NCI-H526 treated with DMSO at 0.1 percent for 48 hours (cell line): ENCODE results near the gene GIPC2.
"Not testable (repeated sequence)": the region's sequence is repeated elsewhere in the genome, so short reads cannot be mapped to it uniquely, and the experiment has no call there.

ENCODE experiments used
- DNase-seq: peaks from one replicate; lab custom pipeline; 2025; lab: John Stamatoyannopoulos, UW

GIPC2 gene

DNA sequence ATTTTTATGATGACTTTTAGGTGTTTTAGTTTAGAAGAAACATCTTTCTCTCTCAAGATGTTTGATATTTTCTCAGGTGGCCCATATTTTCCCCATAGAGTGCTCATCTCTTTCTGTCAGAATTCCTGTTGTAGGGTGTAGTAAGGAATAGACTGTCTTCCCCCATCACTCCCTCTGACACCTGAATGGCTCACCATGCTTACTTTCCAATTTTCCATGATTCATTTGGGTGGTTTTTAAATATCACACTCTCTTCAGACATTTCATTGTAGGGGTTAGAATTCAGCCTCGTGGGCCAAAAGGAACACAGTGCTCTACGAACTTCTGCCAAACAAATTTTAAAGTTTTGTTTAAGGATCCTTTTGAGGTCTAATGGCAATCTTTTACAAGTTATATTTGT, 24.0 kb downstream of the GIPC2 start:
- DNase-seq: no peak

- no peak for DNase-seq
Observed at GRCh38 chr1:78070210-78070609, 24.4 kb downstream of the GIPC2 start.

DNA sequence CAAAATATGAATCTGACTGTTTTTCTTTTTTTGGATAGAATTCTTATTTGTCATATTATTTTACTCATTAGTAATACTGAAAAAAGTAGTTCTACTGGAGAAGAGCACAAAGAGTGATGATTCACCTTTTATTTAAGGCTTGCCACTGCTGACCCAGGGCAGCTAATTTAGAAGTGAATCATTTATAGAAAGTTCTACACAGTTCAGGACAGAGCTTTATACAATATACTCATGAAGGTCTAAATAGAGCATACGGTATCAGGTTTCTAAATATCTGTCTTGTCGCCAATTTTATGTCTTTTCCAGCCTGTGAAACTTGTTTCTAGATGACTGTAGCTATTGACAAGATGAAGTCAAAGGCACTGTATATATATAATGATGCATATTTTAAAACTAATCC, 25.0 kb downstream of the GIPC2 start:
- no peak for DNase-seq

- DNase-seq: no peak
Observed at GRCh38 chr1:78071696-78072095, 25.9 kb downstream of the GIPC2 start.

DNA sequence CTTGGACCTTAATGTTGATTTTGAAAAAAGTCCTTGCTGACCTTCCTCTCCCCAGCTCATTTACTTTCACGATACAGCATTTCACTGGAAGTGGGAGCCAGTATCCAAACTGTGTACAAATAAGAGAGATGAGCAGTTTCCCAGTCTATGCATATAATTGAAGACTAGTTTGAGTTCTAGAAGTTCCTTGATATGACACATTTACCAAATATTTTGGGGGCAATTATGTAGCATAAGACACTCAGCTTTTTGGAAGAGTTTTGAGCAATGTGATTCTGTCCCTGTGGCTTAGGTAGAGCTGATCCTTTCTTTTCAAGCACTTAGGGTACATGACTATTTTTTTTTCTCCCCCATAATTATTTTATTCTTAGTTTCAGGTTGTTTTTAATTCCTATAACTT, 26.4 kb downstream of the GIPC2 start:
- no peak for DNase-seq

GRCh38 chr1:78073441-78073840, 27.7 kb downstream of the GIPC2 start:
- DNase-seq: no peak

- DNase-seq: no peak
Observed at GRCh38 chr1:78075621-78076020, 29.9 kb downstream of the GIPC2 start.

DNA sequence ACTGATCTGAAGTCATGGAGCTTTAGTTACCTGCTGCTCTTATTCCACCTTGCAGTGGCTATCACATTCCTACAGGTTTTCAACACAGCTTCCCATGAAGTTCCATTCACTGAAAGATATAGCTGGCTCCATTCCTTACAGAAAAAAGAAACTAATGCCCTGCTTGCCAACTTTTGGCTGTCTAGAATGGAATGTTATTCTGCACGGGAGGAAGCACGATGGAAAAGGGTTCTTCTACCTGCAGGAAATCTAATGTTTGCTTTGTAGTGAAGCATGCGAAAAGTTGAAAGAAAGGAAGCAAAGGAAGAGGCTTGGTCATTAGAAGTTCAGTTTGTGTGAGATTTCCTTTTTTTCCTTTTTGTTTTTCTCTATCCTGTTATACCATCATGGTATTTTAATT, 32.6 kb downstream of the GIPC2 start:
- no peak for DNase-seq

DNA sequence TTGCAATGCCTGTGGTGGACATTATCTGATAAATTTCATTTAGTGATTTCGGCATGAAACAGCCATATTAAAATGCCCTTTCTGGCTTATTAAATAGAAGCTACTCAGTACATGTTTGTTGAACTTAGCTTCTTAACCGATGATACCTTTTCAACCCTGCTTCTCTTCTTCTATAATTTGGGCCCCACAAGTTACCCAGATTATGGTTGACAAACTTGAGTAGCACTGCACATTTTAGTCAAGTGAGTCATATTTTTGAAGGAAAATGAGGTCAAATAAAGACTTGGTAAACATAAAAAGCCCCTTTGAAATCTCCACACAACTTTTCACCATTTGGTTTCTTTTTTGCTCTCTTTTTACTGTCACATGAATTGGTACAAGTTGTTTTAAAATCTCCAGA, 33.8 kb downstream of the GIPC2 start:
- DNase-seq: no peak

DNA sequence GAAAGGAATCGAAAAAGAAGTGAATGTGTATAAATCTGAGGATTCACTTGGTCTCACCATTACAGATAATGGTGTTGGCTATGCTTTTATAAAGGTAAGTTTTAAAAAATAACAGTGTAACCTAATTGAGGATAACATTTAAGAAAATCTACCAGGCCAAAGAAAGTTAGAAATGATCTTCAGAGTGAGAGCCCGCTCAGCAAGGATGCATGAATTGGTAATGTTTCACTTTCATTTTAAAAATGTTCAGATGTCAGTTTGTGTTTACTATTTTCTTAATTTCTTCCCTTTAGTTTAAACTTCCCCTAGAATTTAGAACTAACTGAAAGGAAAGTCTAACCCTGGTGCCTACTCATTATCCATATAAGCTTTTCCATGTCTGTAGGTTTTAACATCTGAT, 35.0 kb downstream of the GIPC2 start:
- DNase-seq: no peak

- DNase-seq: no peak
Observed at GRCh38 chr1:78081980-78082860, 36.5 kb downstream of the GIPC2 start.

GRCh38 chr1:78084639-78085038, 38.9 kb downstream of the GIPC2 start:
- DNase-seq: not testable (repeated sequence)

- no peak for DNase-seq
Observed at GRCh38 chr1:78086697-78087096, 40.9 kb downstream of the GIPC2 start.

- DNase-seq: no peak
Observed at GRCh38 chr1:78088015-78088414, 42.2 kb downstream of the GIPC2 start.

DNA sequence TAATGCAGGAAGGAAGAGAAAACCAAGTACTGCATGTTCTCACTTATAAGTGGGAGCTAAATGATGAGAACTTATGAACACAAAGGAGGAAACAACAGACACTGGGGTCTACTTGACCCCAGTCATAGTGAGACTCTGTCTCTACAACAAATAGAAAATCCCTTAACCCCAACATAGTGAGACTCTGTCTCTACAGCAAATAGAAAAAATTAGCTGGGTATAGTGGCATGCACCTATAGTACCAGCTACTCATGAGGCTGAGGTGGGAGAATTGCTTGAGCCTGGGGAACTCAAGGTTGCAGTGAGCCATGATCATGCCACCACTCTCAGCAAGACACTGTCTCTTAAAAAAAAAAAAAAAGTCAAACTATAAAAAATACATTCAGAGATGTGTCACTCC, 42.7 kb downstream of the GIPC2 start:
- DNase-seq: no peak

GRCh38 chr1:78089010-78089409, 43.2 kb downstream of the GIPC2 start:
- no peak for DNase-seq

- no peak for DNase-seq
Observed at GRCh38 chr1:78090472-78091133, 44.8 kb downstream of the GIPC2 start.

GRCh38 chr1:78091215-78091813, 45.5 kb downstream of the GIPC2 start:
- DNase-seq: no peak

GRCh38 chr1:78091886-78092285, 46.1 kb downstream of the GIPC2 start:
- no peak for DNase-seq

DNA sequence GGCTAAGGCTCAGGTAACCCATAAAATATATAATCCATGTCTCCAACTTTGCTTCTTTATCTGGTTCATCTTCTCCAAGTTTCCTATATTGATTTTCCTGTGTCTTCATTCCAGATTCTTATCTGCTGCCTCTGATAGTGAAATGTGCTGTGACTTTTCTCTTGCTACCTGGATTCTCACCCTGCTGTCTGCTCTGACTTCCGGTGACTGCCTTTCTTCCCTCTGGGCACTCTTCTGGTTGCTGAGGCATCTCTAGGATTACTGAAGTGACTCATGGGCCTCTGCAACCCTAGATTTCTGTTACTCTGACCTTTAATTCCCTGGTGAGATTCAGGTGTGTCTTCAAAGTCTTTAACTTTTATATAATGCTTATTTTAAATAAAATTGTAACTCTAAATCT, 46.9 kb downstream of the GIPC2 start:
- DNase-seq: no peak

- DNase-seq: no peak
Observed at GRCh38 chr1:78093560-78093959, 47.8 kb downstream of the GIPC2 start.

GRCh38 chr1:78094639-78095038, 48.9 kb downstream of the GIPC2 start:
- DNase-seq: no peak

- DNase-seq: no peak
Observed at GRCh38 chr1:78095593-78095992, 49.8 kb downstream of the GIPC2 start.
